HG02981 (cell line): Measurements from ENCODE around the gene TEDC1.

Experiments used
- ATAC-seq: cut with Tn5 transposase; IDR thresholded peaks from one replicate; pipeline ENCODE4 v1.9.1; 2021; ENCODE audit warnings: mild to moderate bottlenecking, moderate library complexity; ENCODE audit not compliant: unreplicated experiment

The TEDC1 gene

DNA sequence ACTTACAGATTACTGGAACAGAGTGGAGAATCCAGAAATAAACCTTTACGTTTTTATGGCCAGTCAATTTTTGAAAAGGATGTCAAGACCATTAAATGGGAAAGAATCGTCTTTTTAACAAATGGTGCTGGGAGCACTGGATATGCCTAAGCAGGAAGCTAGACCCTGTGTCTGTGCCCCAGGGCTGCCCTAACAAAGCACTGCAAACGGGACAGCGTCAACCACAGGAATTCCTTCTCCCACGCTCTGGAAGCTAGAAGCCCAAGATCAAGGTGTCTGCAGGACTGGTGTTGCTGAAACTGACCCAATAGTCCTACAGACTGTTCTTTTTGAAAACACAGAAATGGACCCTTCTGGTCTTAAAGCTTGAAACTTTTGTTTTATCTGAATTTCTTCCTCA is 26.1 kb downstream of the TEDC1 start:
- no peak for ATAC-seq

DNA sequence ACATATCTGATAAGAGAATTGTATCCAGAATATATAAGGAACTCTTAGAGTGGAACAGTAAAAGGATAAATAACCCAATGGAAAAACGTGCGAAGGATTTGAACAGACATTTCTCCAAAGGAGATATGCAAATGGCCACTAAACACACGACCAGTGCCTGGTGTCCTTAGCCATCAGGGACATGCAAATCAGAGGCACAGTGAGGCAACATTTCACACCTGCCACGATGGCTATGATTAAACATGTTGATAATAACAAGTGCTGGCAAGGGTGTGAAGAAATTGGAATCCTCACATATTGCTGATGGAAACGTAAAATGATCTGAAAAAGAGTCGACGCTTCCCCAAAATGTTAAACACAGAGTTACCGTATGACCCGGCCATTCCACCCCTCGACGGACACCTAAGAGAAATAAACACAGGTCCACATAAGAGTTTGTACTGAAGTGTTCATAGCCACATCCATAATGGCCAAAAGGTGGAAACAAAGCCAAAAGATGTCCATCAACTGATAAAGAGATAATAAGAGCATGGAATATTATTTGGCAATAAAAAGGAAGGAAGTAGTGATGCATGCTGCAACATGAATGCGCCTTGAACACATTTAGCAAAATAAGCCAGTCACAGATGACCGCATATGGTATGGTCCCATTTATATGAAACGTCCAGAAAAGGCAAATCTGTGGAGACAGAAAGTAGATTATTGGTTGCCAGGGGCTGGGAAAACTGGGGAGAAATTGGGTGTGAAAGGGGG is 29.1 kb downstream of the TEDC1 start:
- no peak for ATAC-seq

DNA sequence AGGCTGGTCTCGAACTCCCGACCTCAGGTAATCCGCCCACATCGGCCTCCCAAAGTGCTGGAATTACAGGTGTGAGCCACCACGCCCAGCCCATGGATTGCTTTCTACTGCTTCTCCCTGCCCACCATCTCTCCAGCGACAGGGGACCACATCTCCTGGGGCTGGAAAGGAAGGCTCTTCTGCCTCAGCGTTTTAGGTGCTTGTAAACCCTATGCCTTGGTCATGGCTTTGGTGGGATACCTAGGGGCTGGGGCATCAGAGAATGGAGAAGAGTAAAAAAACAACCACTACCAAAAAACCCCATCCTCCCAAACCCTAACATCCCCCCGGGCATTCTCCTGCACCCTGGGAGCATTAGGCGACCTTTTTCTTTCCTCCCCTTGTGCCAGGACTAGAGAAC is 34.3 kb downstream of the TEDC1 start:
- ATAC-seq, result no peak

DNA sequence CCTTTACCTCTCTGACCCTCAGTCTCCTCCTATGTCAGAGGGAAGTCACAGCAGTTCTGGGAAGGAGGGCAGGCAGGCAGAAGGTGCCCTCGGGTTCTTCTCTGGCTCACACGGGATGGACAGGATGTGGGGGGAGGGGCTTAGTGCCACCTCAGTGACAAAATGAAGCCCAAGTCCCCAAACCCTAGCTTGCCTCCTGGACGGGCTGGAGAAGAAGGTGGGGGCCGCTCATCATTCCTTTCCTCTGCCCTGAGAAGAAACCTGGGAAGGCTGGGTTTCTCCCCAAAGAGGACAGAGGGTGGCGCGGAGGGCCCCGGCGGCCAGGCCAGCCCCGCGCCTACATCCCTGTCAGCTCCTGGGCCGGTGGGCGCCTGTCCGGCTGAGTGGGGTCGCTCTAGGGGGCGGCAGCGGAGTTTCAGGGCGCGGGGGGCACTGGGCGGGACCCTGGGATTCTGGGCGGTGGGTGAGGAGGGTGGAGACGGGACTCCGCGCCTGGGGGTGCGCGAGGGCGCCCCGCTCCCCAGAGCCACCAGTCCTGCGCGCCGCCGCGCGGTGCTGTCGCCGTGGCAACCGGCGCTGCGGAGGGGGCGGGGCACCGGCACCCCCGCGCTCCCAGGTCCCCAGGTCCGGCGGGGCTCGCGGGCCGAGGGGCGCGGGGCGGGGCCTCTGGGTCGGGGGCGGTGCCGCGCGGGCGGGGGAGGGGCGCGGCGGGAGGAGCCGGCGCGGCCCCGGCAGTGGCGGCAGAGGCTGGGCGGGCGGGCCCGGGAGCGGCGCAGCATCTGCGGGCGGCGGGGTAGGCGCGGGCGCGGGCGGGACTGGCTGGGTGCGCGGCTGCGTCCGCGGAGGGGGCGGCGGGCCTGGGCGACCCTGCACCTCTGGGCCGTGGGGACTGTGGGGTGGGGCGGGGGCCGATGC is 35.1 kb downstream of the TEDC1 start, which contains the start of gene TMEM121:
TSS of gene TMEM121 (plus strand) at position 723 of the 915 bp plus-strand sequence. CDS start 2,252 bp downstream, outside the sequence.
- ATAC-seq, result no peak

DNA sequence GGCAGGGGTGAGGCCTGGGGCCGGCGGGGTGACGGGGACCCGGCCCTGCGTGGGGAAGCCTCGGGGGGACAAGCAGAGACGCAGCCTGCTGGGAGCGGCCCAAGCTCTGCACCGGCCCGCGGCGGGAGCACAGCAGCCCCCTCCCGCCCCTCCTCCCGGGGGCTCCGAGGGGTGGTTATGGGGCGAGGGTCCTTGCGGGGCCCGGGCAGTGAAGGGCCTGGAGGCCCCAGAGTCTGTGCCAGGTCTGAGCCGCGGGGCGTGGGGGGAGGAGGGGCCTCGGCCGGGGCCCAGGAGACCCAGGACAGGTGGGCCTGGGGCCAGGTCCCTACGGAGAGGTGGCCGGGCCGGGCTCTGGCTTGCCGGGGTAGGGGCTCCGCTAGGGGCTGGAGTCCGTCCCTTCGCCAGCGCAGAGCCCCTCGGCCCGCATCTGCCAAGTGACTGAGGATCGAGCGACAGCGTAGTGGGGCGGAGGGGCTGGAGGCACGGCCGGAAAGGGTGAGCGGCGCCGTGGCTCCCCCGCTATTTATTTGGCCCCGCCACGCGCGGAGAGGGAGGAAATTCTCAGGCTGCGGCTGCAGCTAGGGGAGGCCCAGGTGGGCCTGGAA is 35.8 kb downstream of the TEDC1 start:
- no peak for ATAC-seq

DNA sequence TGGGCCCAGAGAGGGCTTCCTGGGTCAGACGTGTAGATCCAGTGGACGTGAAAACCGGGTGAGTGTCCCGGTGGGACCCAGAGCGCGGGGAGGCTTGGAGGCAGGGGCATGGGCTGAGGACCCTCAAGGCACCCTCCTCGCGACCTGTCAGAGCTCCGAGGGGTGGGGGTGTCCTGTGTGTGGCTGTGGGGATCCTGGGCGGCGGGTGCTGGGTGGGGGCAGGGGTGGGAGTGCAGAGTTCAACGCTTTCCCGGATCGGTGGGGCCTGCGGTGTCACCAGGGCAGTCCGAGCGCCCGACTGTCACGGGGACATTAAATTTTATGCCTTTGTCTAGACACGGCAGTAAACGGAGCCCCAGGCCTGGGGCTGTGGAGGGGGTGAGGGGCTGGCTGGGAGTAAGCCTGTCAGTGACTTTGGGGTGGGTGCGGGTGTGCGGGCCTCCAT is 36.4 kb downstream of the TEDC1 start:
- no peak for ATAC-seq

DNA sequence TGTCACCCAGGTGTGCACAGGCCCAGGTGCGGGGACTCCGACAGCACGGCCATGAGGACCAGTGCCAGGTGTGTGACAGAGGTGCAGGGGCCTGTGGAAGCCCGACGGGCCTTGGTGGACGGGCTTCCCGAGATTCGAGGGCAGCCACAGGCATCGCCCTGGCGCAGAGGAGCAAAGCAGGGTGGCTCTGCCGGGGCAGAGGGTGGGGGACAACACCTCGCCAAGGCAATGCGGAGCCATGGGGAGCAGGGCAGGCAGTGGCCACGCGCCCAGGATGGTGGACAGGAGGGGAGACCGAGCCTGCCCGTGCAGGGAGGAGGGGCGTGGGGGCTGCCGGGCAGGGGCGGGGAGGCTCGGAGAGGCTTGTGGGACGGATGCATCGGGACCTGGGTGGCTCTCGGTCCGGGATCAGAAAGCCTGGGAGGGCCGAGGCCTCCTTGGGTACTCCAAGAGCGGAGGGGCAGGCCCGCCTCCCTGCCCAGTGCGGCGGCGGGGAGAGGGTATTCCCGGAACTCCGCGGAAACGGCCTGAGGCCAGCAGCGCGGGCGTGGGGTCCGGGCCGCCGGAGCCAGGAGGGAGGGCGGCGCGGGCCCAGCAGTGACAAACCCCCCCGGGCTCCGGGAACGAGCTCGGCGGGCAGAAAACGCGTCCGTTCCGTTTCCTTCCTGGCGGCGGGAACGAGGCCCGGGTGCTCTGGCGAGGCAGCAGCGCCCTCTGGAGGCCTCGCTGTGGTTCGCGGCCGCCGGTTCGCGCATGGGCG is 37.0 kb downstream of the TEDC1 start:
- ATAC-seq, result no peak

DNA sequence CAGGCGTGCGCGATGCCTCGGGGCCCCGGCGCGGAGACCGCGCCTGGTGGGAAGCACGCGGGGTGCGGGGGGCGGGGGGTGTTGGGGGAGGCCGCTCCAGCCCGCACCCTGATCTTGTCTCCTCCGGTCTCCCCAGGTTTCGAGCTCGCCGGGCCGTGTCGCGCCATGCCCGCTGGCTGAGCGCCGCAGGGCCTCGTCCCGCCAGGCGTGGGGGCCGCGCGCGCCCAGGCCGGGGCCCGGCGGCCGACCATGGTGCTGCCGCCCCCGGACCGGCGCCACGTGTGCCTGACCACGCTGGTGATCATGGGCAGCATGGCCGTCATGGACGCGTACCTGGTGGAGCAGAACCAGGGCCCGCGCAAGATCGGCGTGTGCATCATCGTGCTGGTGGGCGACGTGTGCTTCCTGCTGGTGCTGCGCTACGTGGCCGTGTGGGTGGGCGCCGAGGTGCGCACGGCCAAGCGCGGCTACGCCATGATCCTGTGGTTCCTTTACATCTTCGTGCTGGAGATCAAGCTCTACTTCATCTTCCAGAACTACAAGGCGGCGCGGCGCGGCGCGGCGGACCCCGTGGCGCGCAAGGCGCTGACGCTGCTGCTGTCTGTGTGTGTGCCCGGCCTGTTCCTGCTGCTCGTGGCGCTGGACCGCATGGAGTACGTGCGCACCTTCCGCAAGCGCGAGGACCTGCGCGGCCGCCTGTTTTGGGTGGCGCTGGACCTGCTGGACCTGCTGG is 37.7 kb downstream of the TEDC1 start:
- no peak for ATAC-seq

DNA sequence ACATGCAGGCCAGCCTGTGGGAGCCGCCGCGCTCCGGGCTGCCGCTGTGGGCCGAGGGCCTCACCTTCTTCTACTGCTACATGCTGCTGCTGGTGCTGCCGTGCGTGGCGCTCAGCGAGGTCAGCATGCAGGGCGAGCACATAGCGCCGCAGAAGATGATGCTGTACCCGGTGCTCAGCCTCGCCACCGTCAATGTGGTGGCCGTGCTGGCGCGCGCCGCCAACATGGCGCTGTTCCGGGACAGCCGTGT is 38.2 kb downstream of the TEDC1 start:
- no peak for ATAC-seq

DNA sequence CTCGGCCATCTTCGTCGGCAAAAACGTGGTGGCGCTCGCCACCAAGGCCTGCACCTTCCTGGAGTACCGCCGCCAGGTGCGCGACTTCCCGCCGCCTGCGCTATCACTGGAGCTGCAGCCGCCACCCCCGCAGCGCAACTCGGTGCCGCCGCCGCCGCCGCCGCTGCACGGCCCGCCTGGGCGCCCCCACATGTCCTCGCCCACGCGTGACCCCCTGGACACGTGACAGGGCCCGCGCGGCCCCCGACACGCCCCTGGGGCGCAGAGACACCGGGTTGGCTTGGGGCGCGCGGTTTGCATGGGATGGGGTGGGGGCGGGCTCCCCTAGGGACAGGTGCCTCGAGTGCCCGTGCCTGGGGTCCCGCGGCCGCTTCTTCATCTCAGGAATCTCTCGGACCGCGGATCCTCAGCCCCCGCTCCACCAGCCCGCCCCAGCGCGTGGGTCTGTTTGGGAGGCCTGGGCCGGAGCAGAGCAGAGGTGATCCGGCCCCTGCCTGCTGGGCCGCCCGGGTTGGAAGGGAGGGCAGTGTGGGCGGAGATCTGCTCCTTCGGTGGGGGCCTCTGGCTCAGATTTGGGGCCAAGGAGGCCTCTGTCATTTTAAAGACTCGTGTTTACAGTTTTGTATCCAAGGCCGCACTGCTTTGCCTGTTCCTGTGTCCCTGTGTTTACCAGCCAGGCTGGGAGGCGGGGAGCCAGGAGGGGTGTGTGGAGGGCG is 38.7 kb downstream of the TEDC1 start:
- ATAC-seq, result no peak

DNA sequence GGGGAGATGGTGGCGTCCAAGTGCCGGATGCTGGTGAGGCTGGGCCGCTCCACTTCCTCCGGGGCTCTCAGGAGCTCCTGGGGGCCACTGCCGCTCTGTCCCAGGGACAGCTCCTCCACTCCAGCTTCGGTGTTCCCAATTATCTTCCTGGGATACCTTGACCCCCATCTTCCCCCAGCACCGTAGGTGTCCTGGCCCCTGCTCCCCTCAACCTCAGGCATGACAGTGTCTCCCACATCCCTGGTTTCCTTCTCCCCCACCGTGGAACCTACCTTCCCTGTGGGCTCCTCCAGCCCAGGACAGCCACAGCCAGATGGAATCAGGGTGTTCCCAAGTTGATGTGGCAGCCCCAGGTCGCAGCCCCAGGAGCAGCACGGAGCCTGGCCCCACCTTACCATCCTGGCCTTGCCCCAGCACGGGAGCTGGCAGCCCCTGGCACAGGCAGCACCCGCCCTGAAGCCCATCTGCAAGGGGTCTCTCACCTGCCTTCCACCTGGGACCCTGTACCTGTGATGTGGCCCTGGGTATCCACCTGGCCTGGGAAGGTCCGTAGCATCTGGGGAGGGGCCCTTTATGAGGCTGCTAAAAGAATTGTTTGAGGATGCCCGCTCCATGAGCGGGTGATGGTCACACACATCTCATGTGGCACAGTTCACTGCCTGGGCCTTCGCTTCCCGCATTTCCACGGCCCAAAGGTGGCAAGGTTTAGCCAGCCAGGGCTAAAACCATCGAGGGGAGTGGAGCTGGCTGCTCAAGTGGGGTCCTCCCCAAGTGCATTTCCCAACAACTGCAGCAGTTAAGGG is 39.4 kb downstream of the TEDC1 start:
- ATAC-seq, result no peak

DNA sequence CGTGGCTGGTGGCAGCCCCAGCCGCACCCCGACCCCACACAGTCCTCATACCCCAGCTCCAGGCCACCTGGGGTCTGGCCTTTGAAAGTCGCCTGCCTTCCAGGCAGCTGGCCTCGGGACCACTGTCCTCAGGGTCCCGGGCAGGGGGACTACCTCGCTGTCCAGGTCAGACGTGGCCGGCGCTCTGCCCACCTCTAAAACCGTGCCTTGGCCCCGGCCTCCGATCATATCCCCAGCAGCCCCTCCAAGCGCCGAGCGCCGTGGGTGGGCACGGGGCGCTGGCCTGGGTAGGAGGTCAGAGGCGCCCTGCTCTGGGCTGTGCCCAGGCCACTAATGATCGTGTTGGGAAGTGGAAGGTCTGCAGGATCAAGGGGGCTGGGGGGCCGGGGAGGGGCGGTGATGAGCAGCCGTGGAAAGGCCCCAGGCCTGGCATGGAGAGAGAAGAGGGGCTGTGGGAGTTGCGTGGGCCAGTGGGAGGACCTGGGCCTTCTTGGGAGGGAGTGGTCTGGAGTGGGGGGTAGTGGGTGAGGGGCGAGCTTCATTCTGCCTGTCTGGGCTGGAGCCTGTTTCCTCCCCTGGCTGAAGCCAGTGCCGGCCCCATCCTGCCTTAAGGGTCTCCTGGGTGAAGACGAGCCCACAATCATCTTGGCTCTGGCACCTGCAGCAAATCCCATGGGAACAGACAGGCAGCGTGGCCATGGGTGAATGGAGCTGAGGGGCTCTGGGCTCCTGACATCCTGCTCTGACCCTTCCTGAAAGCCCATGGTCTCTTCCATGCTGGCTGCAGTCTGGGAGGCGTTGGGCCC is 40.2 kb downstream of the TEDC1 start:
- ATAC-seq, result no peak

DNA sequence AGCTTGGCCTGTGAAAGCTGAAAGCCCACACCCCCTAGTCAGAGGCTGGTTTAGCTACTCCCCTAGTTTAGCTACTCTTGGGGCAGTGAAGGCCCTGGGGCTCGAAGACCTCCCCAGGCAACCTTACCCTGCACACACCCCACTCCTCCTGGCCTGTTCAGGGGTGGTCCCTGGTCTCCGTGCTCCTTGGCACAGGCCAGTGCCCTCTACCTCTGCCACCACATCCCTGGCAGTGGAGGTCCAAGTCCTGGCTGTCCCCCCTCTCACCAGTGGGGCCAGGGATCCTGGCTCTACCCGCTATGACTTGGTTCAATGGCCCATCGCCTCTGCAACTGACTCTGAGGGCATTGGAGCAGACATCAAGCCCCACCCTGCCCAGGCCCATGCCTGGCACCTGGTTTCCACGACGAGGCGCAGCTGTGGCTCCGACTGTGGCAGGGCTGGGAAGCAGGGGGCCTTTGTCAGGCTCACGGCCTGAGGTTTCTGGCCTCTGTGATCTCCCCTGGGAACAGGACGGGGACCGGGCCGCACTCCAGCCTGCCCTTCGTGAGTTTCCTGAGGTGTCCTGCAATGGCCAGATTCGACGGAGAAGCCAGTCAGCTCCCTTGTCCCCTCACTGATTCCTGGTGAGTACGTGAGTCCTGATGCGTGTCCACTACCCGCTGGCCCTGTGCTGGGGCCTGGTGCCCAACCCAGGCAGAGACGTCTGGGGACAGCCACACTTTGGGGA is 41.0 kb downstream of the TEDC1 start:
- ATAC-seq, result no peak

DNA sequence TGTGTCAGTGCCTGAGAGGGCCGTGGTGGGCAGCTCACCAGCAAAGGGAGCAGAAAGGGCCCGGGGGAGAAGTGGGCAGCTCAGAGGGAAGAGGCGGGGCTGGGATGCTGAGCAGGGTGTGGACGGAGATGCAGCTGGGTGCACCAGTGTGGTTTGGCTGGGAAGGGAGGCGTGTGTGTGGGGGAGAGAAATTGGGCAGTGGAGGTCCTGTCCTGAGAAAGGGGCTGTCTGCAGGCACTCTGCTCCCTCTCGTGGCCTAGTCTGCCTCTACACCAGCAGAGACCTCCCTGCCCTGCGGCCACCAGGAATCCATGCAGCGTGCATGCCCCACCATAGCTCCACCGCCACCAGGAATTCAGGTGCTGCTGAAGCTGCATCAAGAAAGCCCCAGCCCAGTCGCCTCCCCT is 41.7 kb downstream of the TEDC1 start:
- no peak for ATAC-seq

DNA sequence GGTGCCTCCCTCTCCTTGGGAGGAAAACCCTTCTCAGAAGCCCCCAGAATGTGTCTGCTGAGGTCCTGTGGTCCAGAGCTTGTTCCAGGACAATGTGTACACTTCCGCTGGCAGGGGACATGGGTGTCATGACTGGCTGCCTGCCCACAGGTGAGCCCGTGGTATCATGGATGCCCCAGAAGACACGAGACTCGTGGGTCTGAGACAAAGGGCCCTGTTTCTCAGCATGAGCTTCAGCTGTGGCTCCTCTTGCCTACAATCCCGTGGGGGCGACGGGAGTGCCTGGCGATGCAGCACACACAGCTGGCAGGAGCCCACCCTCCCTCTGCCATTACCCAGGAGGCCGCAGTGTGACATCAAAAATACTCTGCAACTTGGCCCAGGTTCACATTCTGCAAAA is 42.3 kb downstream of the TEDC1 start:
- ATAC-seq, result no peak

DNA sequence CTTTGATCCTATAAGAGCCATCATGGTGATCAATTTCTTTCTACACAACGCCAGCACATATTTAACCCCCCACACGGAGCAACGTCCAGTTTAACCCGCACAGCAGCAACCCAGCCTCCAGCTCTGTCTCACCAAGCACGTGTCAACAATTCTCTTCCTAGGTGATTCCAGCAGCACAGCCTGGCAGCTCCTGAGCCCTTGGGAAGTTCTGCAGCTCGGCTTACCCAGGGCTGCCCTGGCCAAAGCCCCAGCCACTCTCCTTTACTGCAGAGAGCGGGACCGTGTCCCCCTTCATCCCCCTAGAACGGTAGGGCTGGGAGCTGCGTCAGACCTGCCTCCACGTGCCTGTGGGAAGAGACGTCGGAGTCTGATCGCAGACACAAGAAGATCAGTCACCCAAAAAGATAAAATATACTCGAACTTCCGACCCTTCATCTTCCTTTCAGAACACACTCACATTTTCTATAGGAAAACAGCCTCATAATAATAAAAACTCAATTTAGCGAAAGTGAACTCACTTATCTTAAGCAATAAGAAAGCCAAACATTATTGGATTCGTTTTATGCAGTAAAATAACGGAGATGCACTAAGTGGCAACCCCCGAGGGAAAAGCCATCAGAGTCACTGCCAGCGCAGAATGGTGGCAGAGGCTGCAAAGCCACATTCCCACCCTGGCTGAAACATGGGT is 42.9 kb downstream of the TEDC1 start:
- no peak for ATAC-seq

DNA sequence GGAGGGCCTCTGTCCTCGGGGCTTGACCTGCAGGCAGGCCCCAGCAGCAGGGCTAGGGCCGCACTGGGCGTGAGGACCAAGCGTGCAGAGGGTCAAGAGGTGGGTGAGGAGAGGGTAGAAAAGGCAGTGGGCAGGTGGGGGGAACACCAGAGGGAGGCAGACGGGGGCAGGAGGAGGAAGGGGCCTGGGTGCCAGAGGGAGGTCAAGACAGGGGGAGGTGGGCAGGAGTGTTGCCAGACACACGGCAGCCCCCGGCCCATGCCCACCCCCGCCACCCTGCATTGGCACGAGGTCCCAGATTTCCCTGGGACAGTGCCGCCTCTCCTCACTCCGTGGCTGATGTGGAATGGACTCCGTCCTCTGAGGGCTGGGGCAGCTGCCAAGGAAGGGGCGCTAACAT is 43.5 kb downstream of the TEDC1 start:
- ATAC-seq, result no peak
